HEK293 (cell line): ENCODE results near the gene MKRN3.

Experiments used
- CTCF ChIA-PET: fragments of 350-600 bp; formaldehyde crosslinking; extraction: SDS; loops from one replicate; lab custom pipeline; 2021; ENCODE audit warnings: antibody characterized with exemption; lab: Yijun Ruan, JAX
- POLR2A ChIA-PET: fragments of 300-600 bp; formaldehyde crosslinking; extraction: SDS; loops from one replicate; lab custom pipeline; 2020; ENCODE audit warnings: antibody characterized with exemption, inconsistent platforms; lab: Yijun Ruan, JAX
- H3K27ac ChIP-seq: fragments of 200-500 bp; sonication (Bioruptor generic); 2 replicates; pipeline ENCODE4 v1.5.1; 2014; ENCODE audit warnings: low read depth, low read length, control low read depth, inconsistent platforms; ENCODE audit errors: extremely low read depth
- H3K36me3 ChIP-seq, 2 experiments: fragments of 200-500 bp in 1 of 2; sonication (Bioruptor generic) in 1 of 2; 1 replicate in 1 of 2; 2 replicates in 1 of 2; pipeline ENCODE4 v1.5.1; 2014 to 2017; ENCODE audit warnings: inconsistent platforms in 2 of 2, low read length in 2 of 2; ENCODE audit not compliant: control insufficient read depth in 2 of 2, insufficient read depth in 1 of 2
- H3K4me1 ChIP-seq: fragments of 200-500 bp; sonication (Bioruptor generic); 2 replicates; pipeline ENCODE4 v1.5.1; 2014; ENCODE audit warnings: mild to moderate bottlenecking, low read length, inconsistent platforms; ENCODE audit not compliant: control insufficient read depth, insufficient read depth
- H3K4me3 ChIP-seq: 2 replicates; pipeline ENCODE4 v1.5.1; 2011; ENCODE audit warnings: low read depth, mild to moderate bottlenecking, control low read depth, low read length, moderate library complexity
- H3K9me3 ChIP-seq: fragments of 200-500 bp; sonication (Bioruptor generic); 2 replicates; pipeline ENCODE4 v1.5.1; 2014; ENCODE audit warnings: low read depth, low read length, inconsistent platforms; ENCODE audit not compliant: control insufficient read depth, insufficient read depth
- KLF1 ChIP-seq: fragments of 450-650 bp; formaldehyde crosslinking; IDR thresholded peaks from 2 replicates; pipeline ENCODE4 v1.5.1; 2016; ENCODE audit warnings: missing biosample characterization, missing genetic modification characterization
- KLF9 ChIP-seq: fragments of 450-650 bp; formaldehyde crosslinking; IDR thresholded peaks from 2 replicates; pipeline ENCODE4 v1.5.1; 2016; ENCODE audit warnings: missing biosample characterization, missing genetic modification characterization, low read depth
- SP2 ChIP-seq: fragments of 450-650 bp; formaldehyde crosslinking; IDR thresholded peaks from 2 replicates; pipeline ENCODE4 v1.5.1; 2016; ENCODE audit warnings: missing biosample characterization, missing genetic modification characterization
- SP3 ChIP-seq: fragments of 450-650 bp; formaldehyde crosslinking; IDR thresholded peaks from 2 replicates; pipeline ENCODE4 v1.5.1; 2016; ENCODE audit warnings: missing biosample characterization, missing genetic modification characterization
- SP7 ChIP-seq: fragments of 450-650 bp; formaldehyde crosslinking; IDR thresholded peaks from 2 replicates; pipeline ENCODE4 v1.5.1; 2016; ENCODE audit warnings: missing biosample characterization, missing genetic modification characterization
- YY1 ChIP-seq: fragments of 450-650 bp; formaldehyde crosslinking; IDR thresholded peaks from 2 replicates; pipeline ENCODE4 v1.5.1; 2018; ENCODE audit warnings: missing biosample characterization, missing genetic modification characterization
- YY2 ChIP-seq: fragments of 450-650 bp; formaldehyde crosslinking; IDR thresholded peaks from 2 replicates; pipeline ENCODE4 v1.5.1; 2016; ENCODE audit warnings: missing biosample characterization, missing genetic modification characterization
- ZBTB48 ChIP-seq: fragments of 450-650 bp; formaldehyde crosslinking; IDR thresholded peaks from 2 replicates; pipeline ENCODE4 v1.5.1; 2016; ENCODE audit warnings: missing biosample characterization, missing genetic modification characterization
- ZFP69B ChIP-seq: fragments of 450-650 bp; formaldehyde crosslinking; IDR thresholded peaks from 2 replicates; pipeline ENCODE4 v1.5.1; 2016; ENCODE audit warnings: missing biosample characterization, missing genetic modification characterization
- ZNF221 ChIP-seq: fragments of 450-650 bp; formaldehyde crosslinking; IDR thresholded peaks from 2 replicates; pipeline ENCODE4 v1.5.1; 2017; ENCODE audit warnings: missing biosample characterization, missing genetic modification characterization, borderline replicate concordance
- ZNF335 ChIP-seq: fragments of 450-650 bp; formaldehyde crosslinking; conservative IDR thresholded peaks from 2 replicates; pipeline ENCODE4 v1.5.1; 2016; ENCODE audit warnings: missing biosample characterization, missing genetic modification characterization
- ZNF394 ChIP-seq: fragments of 450-650 bp; formaldehyde crosslinking; IDR thresholded peaks from 2 replicates; pipeline ENCODE4 v1.5.1; 2016; ENCODE audit warnings: missing biosample characterization, missing genetic modification characterization, mild to moderate bottlenecking, moderate library complexity, borderline replicate concordance
- ZNF529 ChIP-seq: fragments of 450-650 bp; formaldehyde crosslinking; IDR thresholded peaks from 2 replicates; pipeline ENCODE4 v1.5.1; 2017; ENCODE audit warnings: missing genetic modification characterization, missing biosample characterization; ENCODE audit not compliant: insufficient replicate concordance
- ZNF629 ChIP-seq: fragments of 450-650 bp; formaldehyde crosslinking; IDR thresholded peaks from 2 replicates; pipeline ENCODE4 v1.5.1; 2017; ENCODE audit warnings: missing biosample characterization, missing genetic modification characterization
- ZNF658 ChIP-seq: fragments of 450-650 bp; formaldehyde crosslinking; IDR thresholded peaks from 2 replicates; pipeline ENCODE4; 2016; ENCODE audit warnings: missing biosample characterization, missing genetic modification characterization
- ZNF660 ChIP-seq: fragments of 450-650 bp; IDR thresholded peaks from 2 replicates; pipeline ENCODE4 v1.5.1; 2018; ENCODE audit warnings: missing biosample characterization, mild to moderate bottlenecking, missing genetic modification characterization
- ZNF777 ChIP-seq: fragments of 450-650 bp; formaldehyde crosslinking; IDR thresholded peaks from 2 replicates; pipeline ENCODE4 v1.5.1; 2017; ENCODE audit warnings: missing biosample characterization, missing genetic modification characterization, borderline replicate concordance
- ZXDB ChIP-seq: fragments of 450-650 bp; formaldehyde crosslinking; IDR thresholded peaks from 2 replicates; pipeline ENCODE4 v1.5.1; 2016; ENCODE audit warnings: missing biosample characterization, missing genetic modification characterization
- TF ChIP-seq, protein P1 (sequence below): fragments of 450-650 bp; formaldehyde crosslinking; conservative IDR thresholded peaks from 2 replicates; pipeline ENCODE4 v1.5.1; 2016; ENCODE audit warnings: low read depth, missing biosample characterization, missing genetic modification characterization
- TF ChIP-seq, protein P2 (sequence below): fragments of 450-650 bp; formaldehyde crosslinking; IDR thresholded peaks from 2 replicates; pipeline ENCODE4 v1.5.1; 2016; ENCODE audit warnings: missing biosample characterization, missing genetic modification characterization
- TF ChIP-seq, protein P3 (sequence below): fragments of 450-650 bp; formaldehyde crosslinking; conservative IDR thresholded peaks from 2 replicates; pipeline ENCODE4 v1.5.1; 2016; ENCODE audit warnings: low read depth, missing biosample characterization, missing genetic modification characterization
- TF ChIP-seq, protein P4 (sequence below): fragments of 450-650 bp; formaldehyde crosslinking; IDR thresholded peaks from 2 replicates; pipeline ENCODE4 v1.5.1; 2016; ENCODE audit warnings: missing biosample characterization, missing genetic modification characterization
- TF ChIP-seq, protein P5 (sequence below): fragments of 450-650 bp; formaldehyde crosslinking; IDR thresholded peaks from 2 replicates; pipeline ENCODE4 v1.5.1; 2016; ENCODE audit warnings: missing biosample characterization, missing genetic modification characterization
- TF ChIP-seq, protein P6 (sequence below): fragments of 450-650 bp; formaldehyde crosslinking; IDR thresholded peaks from 2 replicates; pipeline ENCODE4 v1.5.1; 2016; ENCODE audit warnings: missing biosample characterization, missing genetic modification characterization

Gene MKRN3

DNA sequence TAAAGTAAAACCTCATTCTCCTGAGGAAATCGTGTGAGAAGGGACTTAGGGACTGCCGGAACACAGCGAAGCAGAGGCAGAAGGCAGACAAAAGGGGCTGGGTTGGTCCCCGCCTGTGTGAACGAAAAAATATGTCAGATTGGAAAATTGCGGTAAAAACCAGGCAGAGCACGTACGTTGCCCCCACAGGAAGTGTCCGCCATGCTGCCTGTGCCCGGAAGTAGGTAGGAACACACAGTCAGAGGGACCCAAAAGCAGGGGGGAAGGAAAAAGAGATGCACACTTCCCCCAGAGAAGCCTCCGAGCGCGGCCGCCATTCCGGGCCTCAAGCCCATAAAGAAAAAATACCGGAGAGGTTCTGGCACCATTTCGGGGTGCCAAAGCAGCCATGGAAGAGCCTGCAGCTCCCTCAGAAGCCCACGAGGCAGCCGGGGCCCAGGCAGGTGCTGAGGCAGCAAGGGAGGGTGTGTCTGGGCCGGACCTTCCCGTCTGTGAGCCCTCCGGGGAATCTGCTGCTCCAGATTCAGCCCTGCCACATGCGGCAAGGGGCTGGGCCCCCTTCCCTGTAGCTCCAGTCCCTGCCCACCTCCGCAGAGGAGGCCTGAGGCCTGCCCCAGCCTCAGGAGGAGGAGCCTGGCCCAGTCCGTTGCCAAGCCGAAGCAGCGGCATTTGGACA, at the start of gene MKRN3:
MKRN3 (plus strand) TSS at position 280 of the 676 bp plus-strand sequence; CDS start at position 389, 109 bp downstream.
- Histone ChIP-seq H3K4me3 (peak within 1 kb of the TSS; percentile 30), H3K36me3 (no peaks in the 10 kb centered on the region), H3K27ac (no peak within 1 kb of the TSS), H3K4me1 (no peaks in the 10 kb centered on the region), H3K9me3 (no peaks in the 10 kb centered on the region)
- ChIA-PET CTCF (no interaction called here), POLR2A (no interaction called here)
- TF ChIP-seq ZNF629 (tag by site-specific recombination) (0 out of 2 replicates have a peak, but pooled peaks have one; percentile 32), ZFP69B (tag by site-specific recombination) (0 out of 2 replicates have a peak, but pooled peaks have one; percentile 13), ZNF529 (tag by site-specific recombination) (no peak), ZNF658 (tag by site-specific recombination) (no peak), ZNF660 (tag by site-specific recombination) (peak; percentile 62), SP3 (peak; percentile 61), YY1 (tag by site-specific recombination) (peak; percentile 82), KLF9 (tag by site-specific recombination) (0 out of 2 replicates have a peak, but pooled peaks have one; percentile 17), SP2 (tag by site-specific recombination) (peak; percentile 26; the same call in 1 of the 2 replicates), YY2 (tag by site-specific recombination) (peak; percentile 70), ZNF394 (tag by site-specific recombination) (0 out of 2 replicates have a peak, but pooled peaks have one; percentile 16), ZNF777 (tag by site-specific recombination) (no peak), SP7 (tag by site-specific recombination) (peak; percentile 41; the same call in 1 of the 2 replicates), ZXDB (tag by site-specific recombination) (peak; percentile 52; the same call in 1 of the 2 replicates), ZBTB48 (tag by site-specific recombination) (0 out of 2 replicates have a peak, but pooled peaks have one; percentile 31), ZNF335 (tag by site-specific recombination) (peak; percentile 59; the same call in 1 of the 2 replicates), ZNF221 (tag by site-specific recombination) (no peak), KLF1 (tag by site-specific recombination) (no peak)
- TF ChIP-seq, protein P1, sequence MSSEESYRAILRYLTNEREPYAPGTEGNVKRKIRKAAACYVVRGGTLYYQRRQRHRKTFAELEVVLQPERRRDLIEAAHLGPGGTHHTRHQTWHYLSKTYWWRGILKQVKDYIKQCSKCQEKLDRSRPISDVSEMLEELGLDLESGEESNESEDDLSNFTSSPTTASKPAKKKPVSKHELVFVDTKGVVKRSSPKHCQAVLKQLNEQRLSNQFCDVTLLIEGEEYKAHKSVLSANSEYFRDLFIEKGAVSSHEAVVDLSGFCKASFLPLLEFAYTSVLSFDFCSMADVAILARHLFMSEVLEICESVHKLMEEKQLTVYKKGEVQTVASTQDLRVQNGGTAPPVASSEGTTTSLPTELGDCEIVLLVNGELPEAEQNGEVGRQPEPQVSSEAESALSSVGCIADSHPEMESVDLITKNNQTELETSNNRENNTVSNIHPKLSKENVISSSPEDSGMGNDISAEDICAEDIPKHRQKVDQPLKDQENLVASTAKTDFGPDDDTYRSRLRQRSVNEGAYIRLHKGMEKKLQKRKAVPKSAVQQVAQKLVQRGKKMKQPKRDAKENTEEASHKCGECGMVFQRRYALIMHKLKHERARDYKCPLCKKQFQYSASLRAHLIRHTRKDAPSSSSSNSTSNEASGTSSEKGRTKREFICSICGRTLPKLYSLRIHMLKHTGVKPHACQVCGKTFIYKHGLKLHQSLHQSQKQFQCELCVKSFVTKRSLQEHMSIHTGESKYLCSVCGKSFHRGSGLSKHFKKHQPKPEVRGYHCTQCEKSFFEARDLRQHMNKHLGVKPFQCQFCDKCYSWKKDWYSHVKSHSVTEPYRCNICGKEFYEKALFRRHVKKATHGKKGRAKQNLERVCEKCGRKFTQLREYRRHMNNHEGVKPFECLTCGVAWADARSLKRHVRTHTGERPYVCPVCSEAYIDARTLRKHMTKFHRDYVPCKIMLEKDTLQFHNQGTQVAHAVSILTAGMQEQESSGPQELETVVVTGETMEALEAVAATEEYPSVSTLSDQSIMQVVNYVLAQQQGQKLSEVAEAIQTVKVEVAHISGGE (tag by site-specific recombination), result peak; percentile 99
- TF ChIP-seq, protein P2, sequence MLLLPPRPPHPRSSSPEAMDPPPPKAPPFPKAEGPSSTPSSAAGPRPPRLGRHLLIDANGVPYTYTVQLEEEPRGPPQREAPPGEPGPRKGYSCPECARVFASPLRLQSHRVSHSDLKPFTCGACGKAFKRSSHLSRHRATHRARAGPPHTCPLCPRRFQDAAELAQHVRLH (tag by site-specific recombination), result 0 out of 2 replicates have a peak, but pooled peaks have one; percentile 15
- TF ChIP-seq, protein P3, sequence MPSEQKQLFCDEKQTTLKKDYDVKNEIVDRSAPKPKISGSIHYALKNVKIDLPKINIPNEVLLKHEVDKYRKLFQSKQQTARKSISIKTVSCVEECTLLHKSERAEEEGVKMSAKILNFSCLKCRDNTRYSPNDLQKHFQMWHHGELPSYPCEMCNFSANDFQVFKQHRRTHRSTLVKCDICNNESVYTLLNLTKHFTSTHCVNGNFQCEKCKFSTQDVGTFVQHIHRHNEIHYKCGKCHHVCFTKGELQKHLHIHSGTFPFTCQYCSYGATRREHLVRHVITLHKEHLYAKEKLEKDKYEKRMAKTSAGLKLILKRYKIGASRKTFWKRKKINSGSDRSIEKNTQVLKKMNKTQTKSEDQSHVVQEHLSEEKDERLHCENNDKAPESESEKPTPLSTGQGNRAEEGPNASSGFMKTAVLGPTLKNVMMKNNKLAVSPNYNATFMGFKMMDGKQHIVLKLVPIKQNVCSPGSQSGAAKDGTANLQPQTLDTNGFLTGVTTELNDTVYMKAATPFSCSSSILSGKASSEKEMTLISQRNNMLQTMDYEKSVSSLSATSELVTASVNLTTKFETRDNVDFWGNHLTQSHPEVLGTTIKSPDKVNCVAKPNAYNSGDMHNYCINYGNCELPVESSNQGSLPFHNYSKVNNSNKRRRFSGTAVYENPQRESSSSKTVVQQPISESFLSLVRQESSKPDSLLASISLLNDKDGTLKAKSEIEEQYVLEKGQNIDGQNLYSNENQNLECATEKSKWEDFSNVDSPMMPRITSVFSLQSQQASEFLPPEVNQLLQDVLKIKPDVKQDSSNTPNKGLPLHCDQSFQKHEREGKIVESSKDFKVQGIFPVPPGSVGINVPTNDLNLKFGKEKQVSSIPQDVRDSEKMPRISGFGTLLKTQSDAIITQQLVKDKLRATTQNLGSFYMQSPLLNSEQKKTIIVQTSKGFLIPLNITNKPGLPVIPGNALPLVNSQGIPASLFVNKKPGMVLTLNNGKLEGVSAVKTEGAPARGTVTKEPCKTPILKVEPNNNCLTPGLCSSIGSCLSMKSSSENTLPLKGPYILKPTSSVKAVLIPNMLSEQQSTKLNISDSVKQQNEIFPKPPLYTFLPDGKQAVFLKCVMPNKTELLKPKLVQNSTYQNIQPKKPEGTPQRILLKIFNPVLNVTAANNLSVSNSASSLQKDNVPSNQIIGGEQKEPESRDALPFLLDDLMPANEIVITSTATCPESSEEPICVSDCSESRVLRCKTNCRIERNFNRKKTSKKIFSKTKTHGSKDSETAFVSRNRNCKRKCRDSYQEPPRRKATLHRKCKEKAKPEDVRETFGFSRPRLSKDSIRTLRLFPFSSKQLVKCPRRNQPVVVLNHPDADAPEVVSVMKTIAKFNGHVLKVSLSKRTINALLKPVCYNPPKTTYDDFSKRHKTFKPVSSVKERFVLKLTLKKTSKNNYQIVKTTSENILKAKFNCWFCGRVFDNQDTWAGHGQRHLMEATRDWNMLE (tag by site-specific recombination), result peak; percentile 73
- TF ChIP-seq, protein P4, sequence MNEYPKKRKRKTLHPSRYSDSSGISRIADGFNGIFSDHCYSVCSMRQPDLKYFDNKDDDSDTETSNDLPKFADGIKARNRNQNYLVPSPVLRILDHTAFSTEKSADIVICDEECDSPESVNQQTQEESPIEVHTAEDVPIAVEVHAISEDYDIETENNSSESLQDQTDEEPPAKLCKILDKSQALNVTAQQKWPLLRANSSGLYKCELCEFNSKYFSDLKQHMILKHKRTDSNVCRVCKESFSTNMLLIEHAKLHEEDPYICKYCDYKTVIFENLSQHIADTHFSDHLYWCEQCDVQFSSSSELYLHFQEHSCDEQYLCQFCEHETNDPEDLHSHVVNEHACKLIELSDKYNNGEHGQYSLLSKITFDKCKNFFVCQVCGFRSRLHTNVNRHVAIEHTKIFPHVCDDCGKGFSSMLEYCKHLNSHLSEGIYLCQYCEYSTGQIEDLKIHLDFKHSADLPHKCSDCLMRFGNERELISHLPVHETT (tag by site-specific recombination), result peak; percentile 67; the same call in 1 of the 2 replicates
- TF ChIP-seq, protein P5, sequence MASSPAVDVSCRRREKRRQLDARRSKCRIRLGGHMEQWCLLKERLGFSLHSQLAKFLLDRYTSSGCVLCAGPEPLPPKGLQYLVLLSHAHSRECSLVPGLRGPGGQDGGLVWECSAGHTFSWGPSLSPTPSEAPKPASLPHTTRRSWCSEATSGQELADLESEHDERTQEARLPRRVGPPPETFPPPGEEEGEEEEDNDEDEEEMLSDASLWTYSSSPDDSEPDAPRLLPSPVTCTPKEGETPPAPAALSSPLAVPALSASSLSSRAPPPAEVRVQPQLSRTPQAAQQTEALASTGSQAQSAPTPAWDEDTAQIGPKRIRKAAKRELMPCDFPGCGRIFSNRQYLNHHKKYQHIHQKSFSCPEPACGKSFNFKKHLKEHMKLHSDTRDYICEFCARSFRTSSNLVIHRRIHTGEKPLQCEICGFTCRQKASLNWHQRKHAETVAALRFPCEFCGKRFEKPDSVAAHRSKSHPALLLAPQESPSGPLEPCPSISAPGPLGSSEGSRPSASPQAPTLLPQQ, result 0 out of 2 replicates have a peak, but pooled peaks have one; percentile 24
- TF ChIP-seq, protein P6, sequence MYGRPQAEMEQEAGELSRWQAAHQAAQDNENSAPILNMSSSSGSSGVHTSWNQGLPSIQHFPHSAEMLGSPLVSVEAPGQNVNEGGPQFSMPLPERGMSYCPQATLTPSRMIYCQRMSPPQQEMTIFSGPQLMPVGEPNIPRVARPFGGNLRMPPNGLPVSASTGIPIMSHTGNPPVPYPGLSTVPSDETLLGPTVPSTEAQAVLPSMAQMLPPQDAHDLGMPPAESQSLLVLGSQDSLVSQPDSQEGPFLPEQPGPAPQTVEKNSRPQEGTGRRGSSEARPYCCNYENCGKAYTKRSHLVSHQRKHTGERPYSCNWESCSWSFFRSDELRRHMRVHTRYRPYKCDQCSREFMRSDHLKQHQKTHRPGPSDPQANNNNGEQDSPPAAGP (tag by site-specific recombination), result 0 out of 2 replicates have a peak, but pooled peaks have one; percentile 40
